Activated T-helper 2 cell treated with anti-CD3 and anti-CD28 coated beads, Interferon-gamma antibody, Interleukin-2, Interleukin-4, amounts not matched to agents 10 μg/mL and 5 μg/mL and 100 μg/mL, durations not matched to agents 14 hours and 24 hours and 36 hours (primary cell): ENCODE results near the gene ACKR4. TPM values are rescaled to one million over a fixed set of nuclear protein-coding genes. Genes with fewer than 3 reads are reported as not detected.

Experiments used
- total RNA-seq: library from RNA; stranded (reverse); gene quantifications from 2 replicates; pipeline ENCODE4 v1.2.3, GENCODE V29; 2022

The ACKR4 gene
- total RNA-seq, 1 donor from 2014 or later = not detected

Other genes with a start within 250 kb of the ACKR4 start
- 32.8 and 36.1 TPM in 2 replicates for gene DNAJC13, start 179.8 kb upstream of the ACKR4 start, total RNA-seq
- gene ACAD11, start 62.5 kb downstream of the ACKR4 start, total RNA-seq = 14.9 and 18.3 TPM in 2 replicates
- 75.6 and 80.2 TPM in 2 replicates for gene UBA5, start 63.1 kb downstream of the ACKR4 start, total RNA-seq
- 16.1 and 20.5 TPM in 2 replicates for gene NPHP3, start 125.1 kb downstream of the ACKR4 start, total RNA-seq